NCI-H774 (cell line): ENCODE measurements around the gene NUB1.
"Not testable (repeated sequence)": the region's sequence is repeated elsewhere in the genome, so short reads cannot be mapped to it uniquely, and the experiment has no call there.

Experiments used
- DNase-seq: peaks from one replicate; lab custom pipeline; 2025; lab: John Stamatoyannopoulos, UW

Gene NUB1

GRCh38 chr7:151341357-151342101 lies at the start of gene NUB1:
Gene NUB1, plus strand, starts transcription at chr7:151341812. Its CDS starts 3,538 bp downstream, at chr7:151345350.
- peak; percentile 85 for DNase-seq

- DNase-seq = no peak
Measured at GRCh38 chr7:151292850-151293249, 48.8 kb upstream of the NUB1 start.

GRCh38 chr7:151296202-151296992 lies 45.2 kb upstream of the NUB1 start:
- no peak for DNase-seq

GRCh38 chr7:151298765-151299164 lies 42.8 kb upstream of the NUB1 start:
- no peak for DNase-seq

- DNase-seq = no peak
Measured at GRCh38 chr7:151299530-151299929, 42.1 kb upstream of the NUB1 start.

- DNase-seq = no peak
Measured at GRCh38 chr7:151299940-151300645, 41.5 kb upstream of the NUB1 start.

- no peak for DNase-seq
Measured at GRCh38 chr7:151301471-151302462, 39.8 kb upstream of the NUB1 start.

GRCh38 chr7:151304251-151304650 lies 37.4 kb upstream of the NUB1 start:
- DNase-seq = not testable (repeated sequence)

GRCh38 chr7:151304856-151305255 lies 36.8 kb upstream of the NUB1 start:
- peak; percentile 30 for DNase-seq

- DNase-seq = no peak
Measured at GRCh38 chr7:151306374-151306773, 35.2 kb upstream of the NUB1 start.

GRCh38 chr7:151306860-151307259 lies 34.8 kb upstream of the NUB1 start:
- DNase-seq = no peak

- DNase-seq = no peak
Measured at GRCh38 chr7:151307536-151307935, 34.1 kb upstream of the NUB1 start.

GRCh38 chr7:151308256-151308655 lies 33.4 kb upstream of the NUB1 start:
- DNase-seq = no peak

- no peak for DNase-seq
Measured at GRCh38 chr7:151308791-151309190, 32.8 kb upstream of the NUB1 start.

- no peak for DNase-seq
Measured at GRCh38 chr7:151309311-151309710, 32.3 kb upstream of the NUB1 start.

GRCh38 chr7:151310578-151310977 lies 31.0 kb upstream of the NUB1 start:
- DNase-seq = no peak

- DNase-seq = no peak
Measured at GRCh38 chr7:151311294-151311864, 30.2 kb upstream of the NUB1 start.

GRCh38 chr7:151312356-151312755 lies 29.3 kb upstream of the NUB1 start:
- no peak for DNase-seq

GRCh38 chr7:151312831-151313809 lies 28.5 kb upstream of the NUB1 start:
- no peak for DNase-seq

GRCh38 chr7:151313857-151314256 lies 27.8 kb upstream of the NUB1 start:
- no peak for DNase-seq
